ENCODE results near the gene ADAMTS12. TPM values are rescaled to one million over a fixed set of nuclear protein-coding genes. Genes with fewer than 3 reads are reported as not detected.
A peak's percentile ranks its signal among the peaks of the same experiment; 100 is the strongest.

The ADAMTS12 gene
- total RNA-seq, 4 donors from 2014 or later: 0.49 to 3.1 (median 2.5) TPM

- in situ Hi-C loops (cut with MboI; ENCODE audit: low sequenced_read_pairs in 4 of 4) (no loop called here), intact Hi-C loops (cut with DNase I; ENCODE audit: low total_unique reads) (no loop called here)
- no peak for TF ChIP-seq CTCF (IDR thresholded peaks at IDR 0.05 in 4 of 5, conservative IDR thresholded peaks at IDR 0.05 in 1 of 5)
- Histone ChIP-seq H3K4me1 (peaks cover 0 to 8% of the 10 kb centered on the region in 2 donors), H3K9me3 (no peaks in the 10 kb centered on the region), H3K27ac (peak overlapping the region; percentile 23 to 45 (median 30)), H3K4me3 (no peak overlapping the region), H3K36me3 (no peaks in the 10 kb centered on the region), H3K27me3 (no peaks in the 10 kb centered on the region)
- no peak for DNase-seq
- no peak for ATAC-seq
Observed at GRCh38 chr5:33792559-33792958, 99.2 kb downstream of the ADAMTS12 start.

GRCh38 chr5:33789567-33789957, 102.2 kb downstream of the ADAMTS12 start:
- Histone ChIP-seq H3K4me3 (no peak overlapping the region), H3K9me3 (no peaks in the 10 kb centered on the region), H3K27me3 (no peaks in the 10 kb centered on the region), H3K27ac (peak overlapping the region; percentile 1 to 62 (median 31)), H3K36me3 (no peaks in the 10 kb centered on the region), H3K4me1 (peaks cover 0 to 8% of the 10 kb centered on the region in 2 donors)
- no peak for TF ChIP-seq CTCF (IDR thresholded peaks at IDR 0.05 in 4 of 5, conservative IDR thresholded peaks at IDR 0.05 in 1 of 5)
- TF ChIP-seq POLR2A (IDR thresholded peaks at IDR 0.05): no peak
- ATAC-seq: peak; percentile 36 to 71
- intact Hi-C loops (cut with DNase I; ENCODE audit: low total_unique reads) (no loop called here), in situ Hi-C loops (cut with MboI; ENCODE audit: low sequenced_read_pairs in 4 of 4) (no loop called here)
- peak in 1 of 2 donors; percentile 27 for DNase-seq

- peak in 1 of 2 donors; percentile 30 for ATAC-seq
- no peak overlapping the region for H3K4me3 ChIP-seq
Observed at GRCh38 chr5:33788922-33789566, 102.7 kb downstream of the ADAMTS12 start.

GRCh38 chr5:33785571-33785970, 106.2 kb downstream of the ADAMTS12 start:
- no peaks in the 10 kb centered on the region for H3K36me3 ChIP-seq
- no peaks in the 10 kb centered on the region for H3K27me3 ChIP-seq
- intact Hi-C loops (cut with DNase I; ENCODE audit: low total_unique reads): no loop called here
- no peak overlapping the region for H3K4me3 ChIP-seq
- DNase-seq (no peak), ATAC-seq (no peak)
- no peak for TF ChIP-seq POLR2A (IDR thresholded peaks at IDR 0.05)
- no peak for TF ChIP-seq CTCF (IDR thresholded peaks at IDR 0.05 in 4 of 5, conservative IDR thresholded peaks at IDR 0.05 in 1 of 5)
- in situ Hi-C loops (cut with MboI; ENCODE audit: low sequenced_read_pairs in 4 of 4): no loop called here
- H3K4me1 ChIP-seq: peaks cover 0 to 8% of the 10 kb centered on the region in 2 donors
- H3K9me3 ChIP-seq: no peaks in the 10 kb centered on the region
- no peak overlapping the region for H3K27ac ChIP-seq

More at GRCh38 chr5:33788922-33789566, 102.7 kb downstream of the ADAMTS12 start:
- H3K27ac ChIP-seq: peak overlapping the region; percentile 1 to 62 (median 31)
- peaks cover 0 to 8% of the 10 kb centered on the region in 2 donors for H3K4me1 ChIP-seq
- intact Hi-C loops (cut with DNase I; ENCODE audit: low total_unique reads) (no loop called here), in situ Hi-C loops (cut with MboI; ENCODE audit: low sequenced_read_pairs in 4 of 4) (no loop called here)
- H3K27me3 ChIP-seq: no peaks in the 10 kb centered on the region
- DNase-seq: no peak
- no peaks in the 10 kb centered on the region for H3K36me3 ChIP-seq
- TF ChIP-seq POLR2A (IDR thresholded peaks at IDR 0.05): no peak
- TF ChIP-seq CTCF (IDR thresholded peaks at IDR 0.05 in 4 of 5, conservative IDR thresholded peaks at IDR 0.05 in 1 of 5): no peak
- no peaks in the 10 kb centered on the region for H3K9me3 ChIP-seq
